Measurements from ENCODE around the gene MANEA.

The MANEA gene

DNA sequence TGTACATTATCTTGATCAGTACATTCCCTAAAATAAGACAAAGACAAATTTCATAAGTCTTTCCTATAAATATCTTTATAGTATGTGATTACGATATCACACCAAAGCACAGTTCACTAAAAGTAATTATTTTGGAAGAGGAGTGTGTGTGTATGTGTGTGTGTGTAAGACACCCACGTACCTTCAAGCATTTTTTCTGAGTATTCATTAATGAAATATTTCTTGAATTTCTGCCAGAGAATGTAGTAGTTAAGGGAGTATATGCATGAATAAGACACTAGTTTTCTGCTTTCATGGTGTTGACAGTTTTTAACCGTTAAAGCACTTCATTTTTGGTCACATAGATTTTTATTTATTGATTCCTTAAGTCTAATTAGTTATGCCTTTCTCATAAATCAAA, 36.8 kb downstream of the MANEA start:
- TF ChIP-seq, protein P1, sequence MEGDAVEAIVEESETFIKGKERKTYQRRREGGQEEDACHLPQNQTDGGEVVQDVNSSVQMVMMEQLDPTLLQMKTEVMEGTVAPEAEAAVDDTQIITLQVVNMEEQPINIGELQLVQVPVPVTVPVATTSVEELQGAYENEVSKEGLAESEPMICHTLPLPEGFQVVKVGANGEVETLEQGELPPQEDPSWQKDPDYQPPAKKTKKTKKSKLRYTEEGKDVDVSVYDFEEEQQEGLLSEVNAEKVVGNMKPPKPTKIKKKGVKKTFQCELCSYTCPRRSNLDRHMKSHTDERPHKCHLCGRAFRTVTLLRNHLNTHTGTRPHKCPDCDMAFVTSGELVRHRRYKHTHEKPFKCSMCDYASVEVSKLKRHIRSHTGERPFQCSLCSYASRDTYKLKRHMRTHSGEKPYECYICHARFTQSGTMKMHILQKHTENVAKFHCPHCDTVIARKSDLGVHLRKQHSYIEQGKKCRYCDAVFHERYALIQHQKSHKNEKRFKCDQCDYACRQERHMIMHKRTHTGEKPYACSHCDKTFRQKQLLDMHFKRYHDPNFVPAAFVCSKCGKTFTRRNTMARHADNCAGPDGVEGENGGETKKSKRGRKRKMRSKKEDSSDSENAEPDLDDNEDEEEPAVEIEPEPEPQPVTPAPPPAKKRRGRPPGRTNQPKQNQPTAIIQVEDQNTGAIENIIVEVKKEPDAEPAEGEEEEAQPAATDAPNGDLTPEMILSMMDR (IDR thresholded peaks at IDR 0.05; ENCODE audit: insufficient read depth, low read length, poor library complexity, severe bottlenecking), result no peak
- H3K36me3 ChIP-seq (ENCODE audit: control insufficient read depth, insufficient read depth, low read length), result no peaks in the 10 kb centered on the region
- no peak for DNase-seq (ENCODE audit: extremely low read depth, insufficient read length)
- no peaks in the 10 kb centered on the region for H3K27me3 ChIP-seq (replicated peaks; ENCODE audit: control insufficient read depth, insufficient read depth, low read length)
- H3K4me3 ChIP-seq (replicated peaks; ENCODE audit: low read depth, low read length), result no peak overlapping the region

DNA sequence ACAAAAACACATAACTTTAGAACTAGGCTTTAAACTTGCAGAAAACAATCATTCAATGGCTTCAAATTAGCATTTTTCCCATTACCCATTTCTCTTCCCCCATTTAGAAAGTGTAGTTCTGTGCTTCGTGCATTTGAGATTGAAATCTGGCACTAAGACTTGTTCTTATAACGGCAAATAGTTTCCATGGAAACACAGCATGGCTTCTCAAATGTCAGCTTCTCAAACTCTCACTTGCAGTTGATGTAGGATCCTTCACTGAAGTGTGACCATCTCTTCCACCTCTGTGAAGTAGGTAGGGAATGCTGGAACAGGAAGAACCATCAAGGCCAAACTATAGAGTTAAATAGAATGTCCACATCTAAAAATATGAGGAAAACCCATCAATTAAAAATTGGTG, 52.2 kb downstream of the MANEA start:
- TF ChIP-seq, protein P1 (IDR thresholded peaks at IDR 0.05; ENCODE audit: insufficient read depth, low read length, poor library complexity, severe bottlenecking), result no peak
- no peak for DNase-seq (ENCODE audit: extremely low read depth, insufficient read length)
- Histone ChIP-seq H3K27me3 (replicated peaks; ENCODE audit: control insufficient read depth, insufficient read depth, low read length) (no peaks in the 10 kb centered on the region), H3K36me3 (ENCODE audit: control insufficient read depth, insufficient read depth, low read length) (no peaks in the 10 kb centered on the region), H3K4me3 (replicated peaks; ENCODE audit: low read depth, low read length) (no peak overlapping the region)

DNA sequence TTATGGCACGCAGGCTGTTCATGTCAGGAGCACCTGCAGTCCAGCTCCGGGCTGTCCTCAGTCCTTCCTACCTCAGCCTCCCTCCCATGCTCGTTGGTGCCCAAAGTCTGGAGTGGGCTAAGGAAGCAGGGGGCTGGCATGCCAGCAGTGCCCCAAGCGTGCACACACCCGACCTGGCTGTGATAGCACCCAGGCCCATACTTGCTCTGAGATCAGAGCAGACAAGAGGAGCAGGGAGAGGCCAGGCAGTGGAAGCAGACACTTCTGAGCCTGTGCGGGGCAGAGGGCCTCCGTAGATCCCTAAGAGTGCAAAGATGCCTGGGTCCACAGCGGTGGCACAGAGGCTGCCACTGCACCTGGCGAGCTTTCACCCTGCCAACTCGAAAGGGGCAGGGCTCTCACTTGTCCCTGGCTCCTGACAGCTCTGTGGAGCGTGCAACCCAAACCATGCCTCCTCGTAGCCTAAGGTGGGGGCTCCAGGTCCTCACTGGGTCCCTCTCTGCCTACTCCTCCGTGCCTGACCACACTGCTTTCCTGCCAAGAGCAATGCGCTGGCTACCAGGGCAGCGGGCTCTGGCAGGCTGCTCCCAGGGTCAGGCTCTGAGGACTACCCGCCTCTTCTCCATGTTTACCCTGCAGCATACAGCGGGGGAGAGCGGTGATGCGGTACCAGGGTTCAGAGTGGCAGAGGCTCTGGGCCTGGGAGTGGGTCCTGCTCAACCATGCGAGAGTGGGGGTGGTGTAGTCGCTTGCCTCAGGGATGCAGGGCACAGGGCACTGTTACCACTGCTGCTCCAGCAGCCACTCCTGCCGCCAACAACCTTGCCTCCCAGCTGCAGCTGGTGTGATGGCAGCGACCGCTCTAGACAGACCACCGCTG, 59.5 kb downstream of the MANEA start:
- TF ChIP-seq, protein P1 (IDR thresholded peaks at IDR 0.05; ENCODE audit: insufficient read depth, low read length, poor library complexity, severe bottlenecking), result no peak
- no peak for DNase-seq (ENCODE audit: extremely low read depth, insufficient read length)
- H3K4me3 ChIP-seq (replicated peaks; ENCODE audit: low read depth, low read length), result no peak overlapping the region

DNA sequence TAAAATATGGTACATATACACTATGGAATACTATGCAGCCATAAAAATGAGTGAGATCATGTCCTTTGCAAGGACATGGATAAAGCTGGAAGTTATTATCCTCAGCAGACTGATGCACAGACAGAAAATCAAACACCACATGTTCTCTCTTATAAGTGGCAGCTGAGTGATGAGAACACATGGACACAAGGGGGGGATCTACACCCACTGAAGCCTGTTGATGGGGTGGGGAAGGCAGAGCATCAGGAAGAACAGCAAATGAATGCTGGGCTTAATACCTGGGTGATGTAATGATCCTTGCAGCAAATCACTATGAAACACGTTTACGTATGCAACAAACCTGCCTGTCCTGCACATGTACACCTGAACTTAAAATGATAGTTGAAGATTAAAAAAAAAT, 71.3 kb downstream of the MANEA start:
- Histone ChIP-seq H3K36me3 (ENCODE audit: control insufficient read depth, insufficient read depth, low read length) (no peaks in the 10 kb centered on the region), H3K4me3 (replicated peaks; ENCODE audit: low read depth, low read length) (no peak overlapping the region), H3K27me3 (replicated peaks; ENCODE audit: control insufficient read depth, insufficient read depth, low read length) (no peaks in the 10 kb centered on the region)
- no peak for DNase-seq (ENCODE audit: extremely low read depth, insufficient read length)
- TF ChIP-seq, protein P1 (IDR thresholded peaks at IDR 0.05; ENCODE audit: insufficient read depth, low read length, poor library complexity, severe bottlenecking), result peak; percentile 20

More for the DNA sequence above, 59.5 kb downstream of the MANEA start:
- Histone ChIP-seq H3K36me3 (ENCODE audit: control insufficient read depth, insufficient read depth, low read length) (no peaks in the 10 kb centered on the region), H3K27me3 (replicated peaks; ENCODE audit: control insufficient read depth, insufficient read depth, low read length) (no peaks in the 10 kb centered on the region)

DNA sequence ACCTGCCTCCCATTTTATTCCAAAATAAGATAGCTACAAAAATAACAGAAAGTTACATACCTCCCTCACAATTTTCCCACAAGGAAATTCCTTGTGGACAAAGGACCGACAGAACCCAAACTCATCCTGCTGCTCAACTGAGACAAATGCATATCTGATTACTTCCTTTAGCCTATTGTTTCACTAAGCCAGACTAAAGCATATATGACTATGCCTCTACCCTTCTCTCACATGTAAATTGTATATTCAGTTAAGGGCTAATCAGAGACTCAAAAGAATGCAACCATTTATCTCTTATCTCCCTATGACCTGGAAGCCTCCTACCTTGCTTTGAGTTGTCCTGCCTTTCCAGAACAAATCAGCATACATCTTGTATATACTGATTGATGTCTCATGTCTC, 72.1 kb downstream of the MANEA start:
- Histone ChIP-seq H3K36me3 (ENCODE audit: control insufficient read depth, insufficient read depth, low read length) (no peaks in the 10 kb centered on the region), H3K4me3 (replicated peaks; ENCODE audit: low read depth, low read length) (no peak overlapping the region), H3K27me3 (replicated peaks; ENCODE audit: control insufficient read depth, insufficient read depth, low read length) (no peaks in the 10 kb centered on the region)
- TF ChIP-seq, protein P1 (IDR thresholded peaks at IDR 0.05; ENCODE audit: insufficient read depth, low read length, poor library complexity, severe bottlenecking), result no peak
- DNase-seq (ENCODE audit: extremely low read depth, insufficient read length), result no peak

Measured in GM06990 (cell line).